ENCODE measurements around the gene SULT1C2. TPM values are rescaled to one million over a fixed set of nuclear protein-coding genes. Genes with fewer than 3 reads are reported as not detected.

The SULT1C2 gene
- total and polyA plus RNA-seq, 4 experiments from 2014 or later = 0.06 to 0.23 TPM; not detected in 2

- CTCF ChIA-PET (ENCODE audit: partially characterized antibody) = no interaction called here
- H3K4me3 Mint-ChIP-seq = no peak overlapping the region
- H3K27ac Mint-ChIP-seq = no peak overlapping the region
Observed at GRCh38 chr2:108287169-108287568, 1.5 kb upstream of the SULT1C2 start.

GRCh38 chr2:108293850-108294249 is 5.2 kb downstream of the SULT1C2 start:
- H3K27ac Mint-ChIP-seq = no peak overlapping the region
- no peak overlapping the region for H3K4me3 Mint-ChIP-seq
- no peaks in the 10 kb centered on the region for H3K4me1 Mint-ChIP-seq
- Histone ChIP-seq H3K36me3 (ENCODE audit: insufficient read depth, low read length) (no peaks in the 10 kb centered on the region), H3K9me3 (ENCODE audit: control insufficient read depth in 1 of 2, low read length in 2 of 2) (no peaks in the 10 kb centered on the region), H3K27me3 (ENCODE audit: insufficient read depth, low read length) (no peaks in the 10 kb centered on the region), H3K27ac (ENCODE audit: low read depth, low read length) (no peak overlapping the region), H3K4me3 (ENCODE audit: low read length in 2 of 2) (no peak overlapping the region), H3K4me1 (ENCODE audit: insufficient read depth, low read length) (no peaks in the 10 kb centered on the region)
- H3K36me3 Mint-ChIP-seq = no peaks in the 10 kb centered on the region
- ChIA-PET POLR2A (ENCODE audit: partially characterized antibody) (no interaction called here), CTCF (ENCODE audit: partially characterized antibody) (no interaction called here)
- DNase-seq = no peak
- intact Hi-C loops (cut with micrococcal nuclease) = no loop called here
- H3K27me3 Mint-ChIP-seq = peaks cover 5 to 7% of the 10 kb centered on the region in 2 donors
- no peaks in the 10 kb centered on the region for H3K9me3 Mint-ChIP-seq

More at GRCh38 chr2:108287169-108287568, 1.5 kb upstream of the SULT1C2 start:
- peaks cover 10 to 13% of the 10 kb centered on the region in 2 donors for H3K27me3 Mint-ChIP-seq
- Histone ChIP-seq H3K4me1 (ENCODE audit: insufficient read depth, low read length) (no peaks in the 10 kb centered on the region), H3K4me3 (ENCODE audit: low read length in 2 of 2) (no peak overlapping the region), H3K27ac (ENCODE audit: low read depth, low read length) (no peak overlapping the region), H3K36me3 (ENCODE audit: insufficient read depth, low read length) (no peaks in the 10 kb centered on the region), H3K9me3 (ENCODE audit: control insufficient read depth in 1 of 2, low read length in 2 of 2) (no peaks in the 10 kb centered on the region), H3K27me3 (ENCODE audit: insufficient read depth, low read length) (no peaks in the 10 kb centered on the region)
- H3K36me3 Mint-ChIP-seq = no peaks in the 10 kb centered on the region
- H3K9me3 Mint-ChIP-seq = peaks cover 2 to 7% (median 4%) of the 10 kb centered on the region in 8 donors
- intact Hi-C loops (cut with micrococcal nuclease) = no loop called here
- no peak for DNase-seq
- H3K4me1 Mint-ChIP-seq = no peaks in the 10 kb centered on the region
- POLR2A ChIA-PET (ENCODE audit: partially characterized antibody) = no interaction called here

- Mint-ChIP-seq H3K36me3 (no peaks in the 10 kb centered on the region), H3K27me3 (peaks cover 1 to 6% of the 10 kb centered on the region in 2 donors), H3K27ac (no peak overlapping the region), H3K4me3 (no peak overlapping the region), H3K9me3 (no peaks in the 10 kb centered on the region), H3K4me1 (no peaks in the 10 kb centered on the region)
- Histone ChIP-seq H3K27ac (ENCODE audit: low read depth, low read length) (no peak overlapping the region), H3K4me3 (ENCODE audit: low read length in 2 of 2) (no peak overlapping the region), H3K27me3 (ENCODE audit: insufficient read depth, low read length) (no peaks in the 10 kb centered on the region), H3K36me3 (ENCODE audit: insufficient read depth, low read length) (no peaks in the 10 kb centered on the region), H3K9me3 (ENCODE audit: control insufficient read depth in 1 of 2, low read length in 2 of 2) (no peaks in the 10 kb centered on the region), H3K4me1 (ENCODE audit: insufficient read depth, low read length) (no peaks in the 10 kb centered on the region)
- POLR2A ChIA-PET (ENCODE audit: partially characterized antibody) = no interaction called here
- intact Hi-C loops (cut with micrococcal nuclease) = no loop called here
- CTCF ChIA-PET (ENCODE audit: partially characterized antibody) = no interaction called here
- no peak for DNase-seq
Observed at GRCh38 chr2:108297436-108298141, 8.9 kb downstream of the SULT1C2 start.

GRCh38 chr2:108301558-108301957 is 12.9 kb downstream of the SULT1C2 start:
- Histone ChIP-seq H3K27me3 (ENCODE audit: insufficient read depth, low read length) (no peaks in the 10 kb centered on the region), H3K9me3 (ENCODE audit: control insufficient read depth in 1 of 2, low read length in 2 of 2) (no peaks in the 10 kb centered on the region), H3K36me3 (ENCODE audit: insufficient read depth, low read length) (no peaks in the 10 kb centered on the region), H3K27ac (ENCODE audit: low read depth, low read length) (no peak overlapping the region), H3K4me1 (ENCODE audit: insufficient read depth, low read length) (no peaks in the 10 kb centered on the region), H3K4me3 (ENCODE audit: low read length in 2 of 2) (no peak overlapping the region)
- Mint-ChIP-seq H3K9me3 (peaks cover 0 to 1% (median 0%) of the 10 kb centered on the region in 8 donors), H3K4me1 (no peaks in the 10 kb centered on the region), H3K27ac (no peak overlapping the region), H3K27me3 (peaks cover 3 to 6% of the 10 kb centered on the region in 2 donors), H3K4me3 (no peak overlapping the region), H3K36me3 (no peaks in the 10 kb centered on the region)
- ChIA-PET CTCF (ENCODE audit: partially characterized antibody) (no interaction called here), POLR2A (ENCODE audit: partially characterized antibody) (no interaction called here)
- no peak for DNase-seq
- intact Hi-C loops (cut with micrococcal nuclease) = no loop called here

- Mint-ChIP-seq H3K4me1 (no peaks in the 10 kb centered on the region), H3K9me3 (peaks cover 0 to 1% (median 0%) of the 10 kb centered on the region in 8 donors), H3K27ac (no peak overlapping the region), H3K4me3 (no peak overlapping the region), H3K36me3 (no peaks in the 10 kb centered on the region), H3K27me3 (peaks cover 2 to 4% of the 10 kb centered on the region in 2 donors)
- H3K9me3 ChIP-seq (ENCODE audit: control insufficient read depth in 1 of 2, low read length in 2 of 2) = no peaks in the 10 kb centered on the region
- no peaks in the 10 kb centered on the region for H3K36me3 ChIP-seq (ENCODE audit: insufficient read depth, low read length)
- ChIA-PET POLR2A (ENCODE audit: partially characterized antibody) (no interaction called here), CTCF (ENCODE audit: partially characterized antibody) (no interaction called here)
- no peaks in the 10 kb centered on the region for H3K27me3 ChIP-seq (ENCODE audit: insufficient read depth, low read length)
- DNase-seq = no peak
- intact Hi-C loops (cut with micrococcal nuclease) = no loop called here
- H3K27ac ChIP-seq (ENCODE audit: low read depth, low read length) = no peak overlapping the region
- no peaks in the 10 kb centered on the region for H3K4me1 ChIP-seq (ENCODE audit: insufficient read depth, low read length)
- H3K4me3 ChIP-seq (ENCODE audit: low read length in 2 of 2) = no peak overlapping the region
Observed at GRCh38 chr2:108304975-108305374, 16.3 kb downstream of the SULT1C2 start.

GRCh38 chr2:108305901-108306300 is 17.2 kb downstream of the SULT1C2 start:
- no peak for DNase-seq
- Histone ChIP-seq H3K4me3 (ENCODE audit: low read length in 2 of 2) (no peak overlapping the region), H3K27me3 (ENCODE audit: insufficient read depth, low read length) (no peaks in the 10 kb centered on the region), H3K36me3 (ENCODE audit: insufficient read depth, low read length) (no peaks in the 10 kb centered on the region), H3K4me1 (ENCODE audit: insufficient read depth, low read length) (no peaks in the 10 kb centered on the region), H3K9me3 (ENCODE audit: control insufficient read depth in 1 of 2, low read length in 2 of 2) (no peaks in the 10 kb centered on the region), H3K27ac (ENCODE audit: low read depth, low read length) (no peak overlapping the region)
- Mint-ChIP-seq H3K4me3 (no peak overlapping the region), H3K27ac (no peak overlapping the region), H3K9me3 (peaks cover 0 to 1% (median 0%) of the 10 kb centered on the region in 8 donors), H3K4me1 (no peaks in the 10 kb centered on the region), H3K27me3 (peaks cover 2 to 4% of the 10 kb centered on the region in 2 donors), H3K36me3 (no peaks in the 10 kb centered on the region)
- ChIA-PET POLR2A (ENCODE audit: partially characterized antibody) (no interaction called here), CTCF (ENCODE audit: partially characterized antibody) (no interaction called here)
- intact Hi-C loops (cut with micrococcal nuclease) = no loop called here

GRCh38 chr2:108309903-108310302 is 21.2 kb downstream of the SULT1C2 start:
- H3K9me3 ChIP-seq (ENCODE audit: control insufficient read depth in 1 of 2, low read length in 2 of 2) = no peaks in the 10 kb centered on the region
- POLR2A ChIA-PET (ENCODE audit: partially characterized antibody) = no interaction called here

More at GRCh38 chr2:108309903-108310302, 21.2 kb downstream of the SULT1C2 start:
- Mint-ChIP-seq H3K4me3 (no peak overlapping the region), H3K9me3 (peaks cover 0 to 3% (median 0%) of the 10 kb centered on the region in 8 donors), H3K36me3 (no peaks in the 10 kb centered on the region), H3K27ac (no peak overlapping the region), H3K27me3 (peaks cover 2 to 4% of the 10 kb centered on the region in 2 donors), H3K4me1 (no peaks in the 10 kb centered on the region)
- H3K27ac ChIP-seq (ENCODE audit: low read depth, low read length) = no peak overlapping the region
- no peak for DNase-seq
- CTCF ChIA-PET (ENCODE audit: partially characterized antibody) = no interaction called here
- no peaks in the 10 kb centered on the region for H3K4me1 ChIP-seq (ENCODE audit: insufficient read depth, low read length)
- H3K36me3 ChIP-seq (ENCODE audit: insufficient read depth, low read length) = no peaks in the 10 kb centered on the region
- intact Hi-C loops (cut with micrococcal nuclease) = no loop called here
- no peaks in the 10 kb centered on the region for H3K27me3 ChIP-seq (ENCODE audit: insufficient read depth, low read length)
- no peak overlapping the region for H3K4me3 ChIP-seq (ENCODE audit: low read length in 2 of 2)

All from CD4-positive, alpha-beta memory T cell (primary cell).